ENCODE measurements around the gene EGLN2.

Gene EGLN2

GRCh38 chr19:40754611-40755247, 44.3 kb upstream of the EGLN2 start:
- TF ChIP-seq TEAD4 (IDR thresholded peaks at IDR 0.05): no peak
- TF ChIP-seq CREB1 (IDR thresholded peaks at IDR 0.05; ENCODE audit: low read depth): no peak
- TF ChIP-seq TCF12 (IDR thresholded peaks at IDR 0.05; ENCODE audit: low read depth): no peak
- TF ChIP-seq YY1 (IDR thresholded peaks at IDR 0.05; ENCODE audit: low read depth): no peak
- TF ChIP-seq NFIC (IDR thresholded peaks at IDR 0.05): no peak
- TF ChIP-seq FOXM1 (IDR thresholded peaks at IDR 0.05; ENCODE audit: borderline replicate concordance, low read depth): no peak
- TF ChIP-seq MAX (IDR thresholded peaks at IDR 0.05): no peak
- no peak for TF ChIP-seq EP300 (IDR thresholded peaks at IDR 0.05; ENCODE audit: borderline replicate concordance)
- no peak for TF ChIP-seq TAF1 (IDR thresholded peaks at IDR 0.05; ENCODE audit: low read depth)
- TF ChIP-seq RAD21 (IDR thresholded peaks at IDR 0.05; ENCODE audit: low read depth): no peak
- TF ChIP-seq, protein P1, sequence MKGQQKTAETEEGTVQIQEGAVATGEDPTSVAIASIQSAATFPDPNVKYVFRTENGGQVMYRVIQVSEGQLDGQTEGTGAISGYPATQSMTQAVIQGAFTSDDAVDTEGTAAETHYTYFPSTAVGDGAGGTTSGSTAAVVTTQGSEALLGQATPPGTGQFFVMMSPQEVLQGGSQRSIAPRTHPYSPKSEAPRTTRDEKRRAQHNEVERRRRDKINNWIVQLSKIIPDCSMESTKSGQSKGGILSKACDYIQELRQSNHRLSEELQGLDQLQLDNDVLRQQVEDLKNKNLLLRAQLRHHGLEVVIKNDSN (IDR thresholded peaks at IDR 0.05): no peak
- no peak for TF ChIP-seq REST (IDR thresholded peaks at IDR 0.05; ENCODE audit: low read depth)

- no peak for TF ChIP-seq EGR1 (IDR thresholded peaks at IDR 0.05)
- TF ChIP-seq NFIC (IDR thresholded peaks at IDR 0.05): no peak
- TF ChIP-seq RAD21 (IDR thresholded peaks at IDR 0.05; ENCODE audit: low read depth): no peak
- TF ChIP-seq FOXM1 (IDR thresholded peaks at IDR 0.05; ENCODE audit: borderline replicate concordance, low read depth): no peak
- TF ChIP-seq CEBPB (IDR thresholded peaks at IDR 0.05): no peak
These were observed 43.8 kb upstream of the EGLN2 start for GRCh38 chr19:40755248-40755624.

GRCh38 chr19:40755791-40756190, 43.2 kb upstream of the EGLN2 start:
- TF ChIP-seq ZBTB7A (IDR thresholded peaks at IDR 0.05; ENCODE audit: low read depth) (no peak), FOXM1 (IDR thresholded peaks at IDR 0.05; ENCODE audit: borderline replicate concordance, low read depth) (no peak), TEAD4 (IDR thresholded peaks at IDR 0.05) (no peak), REST (IDR thresholded peaks at IDR 0.05; ENCODE audit: low read depth) (no peak), TCF12 (IDR thresholded peaks at IDR 0.05; ENCODE audit: low read depth) (no peak), CEBPB (IDR thresholded peaks at IDR 0.05) (no peak), CREB1 (IDR thresholded peaks at IDR 0.05; ENCODE audit: low read depth) (no peak), NFIC (IDR thresholded peaks at IDR 0.05) (no peak), TAF1 (IDR thresholded peaks at IDR 0.05; ENCODE audit: low read depth) (no peak), YY1 (IDR thresholded peaks at IDR 0.05; ENCODE audit: low read depth) (no peak), EP300 (IDR thresholded peaks at IDR 0.05; ENCODE audit: borderline replicate concordance) (no peak)
- TF ChIP-seq, protein P1 (IDR thresholded peaks at IDR 0.05): no peak

DNA sequence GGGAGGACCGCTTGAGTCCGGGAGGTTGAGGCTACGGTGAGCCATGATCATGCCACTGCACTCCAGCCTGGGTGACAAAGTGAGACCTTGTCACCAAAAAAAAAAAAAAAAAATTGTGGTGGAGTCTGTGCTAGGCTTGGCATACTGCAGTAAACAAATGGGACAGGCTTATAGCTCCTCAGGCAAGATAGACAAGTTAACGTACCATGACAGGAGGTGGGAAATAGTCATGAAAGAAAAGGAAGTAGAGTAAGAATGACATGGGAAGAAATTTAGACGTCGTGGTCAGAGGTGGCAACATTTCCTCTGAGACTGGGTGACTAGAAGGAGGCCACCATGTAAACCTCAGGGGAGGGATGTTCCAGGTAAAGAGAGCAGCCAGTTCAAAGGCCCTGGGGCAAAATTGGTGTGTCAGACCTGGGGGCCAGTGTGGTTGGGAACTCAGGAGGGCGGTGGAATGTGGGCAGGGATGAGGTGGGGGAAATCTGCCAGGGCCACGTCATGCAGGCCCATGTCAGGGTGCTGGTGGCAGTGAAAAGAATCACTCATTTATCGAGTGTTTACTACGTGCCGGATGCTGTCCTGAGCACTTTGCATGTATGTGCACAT, 42.4 kb upstream of the EGLN2 start:
- no peak for TF ChIP-seq TAF1 (IDR thresholded peaks at IDR 0.05; ENCODE audit: low read depth)
- TF ChIP-seq MAX (IDR thresholded peaks at IDR 0.05): no peak
- TF ChIP-seq TCF12 (IDR thresholded peaks at IDR 0.05; ENCODE audit: low read depth): no peak
- no peak for TF ChIP-seq YY1 (IDR thresholded peaks at IDR 0.05; ENCODE audit: low read depth)

- TF ChIP-seq TAF1 (IDR thresholded peaks at IDR 0.05; ENCODE audit: low read depth) (no peak), FOXM1 (IDR thresholded peaks at IDR 0.05; ENCODE audit: borderline replicate concordance, low read depth) (no peak), REST (IDR thresholded peaks at IDR 0.05; ENCODE audit: low read depth) (no peak), RAD21 (IDR thresholded peaks at IDR 0.05; ENCODE audit: low read depth) (no peak), YY1 (IDR thresholded peaks at IDR 0.05; ENCODE audit: low read depth) (no peak), EP300 (IDR thresholded peaks at IDR 0.05; ENCODE audit: borderline replicate concordance) (no peak), TCF12 (IDR thresholded peaks at IDR 0.05; ENCODE audit: low read depth) (no peak), CREB1 (IDR thresholded peaks at IDR 0.05; ENCODE audit: low read depth) (no peak), TEAD4 (IDR thresholded peaks at IDR 0.05) (no peak), EGR1 (IDR thresholded peaks at IDR 0.05) (no peak)
- TF ChIP-seq, protein P1 (IDR thresholded peaks at IDR 0.05): no peak
These were observed 40.5 kb upstream of the EGLN2 start for GRCh38 chr19:40758491-40758890.

Measured in Ishikawa (cell line).